Measurements from ENCODE around the gene IKZF2. TPM values are rescaled to one million over a fixed set of nuclear protein-coding genes. Genes with fewer than 3 reads are reported as not detected.

Gene IKZF2
- total and polyA plus RNA-seq, 2 experiments from 2014 or later: 2.6 to 10.1 TPM

- Histone ChIP-seq H3K79me2 (replicated peaks; ENCODE audit: insufficient read depth) (no peaks in the 10 kb centered on the region), H2AFZ (no peak overlapping the region), H3K4me3 (no peak overlapping the region), H3K27me3 (ENCODE audit: insufficient read depth) (no peaks in the 10 kb centered on the region), H3K9me2 (ENCODE audit: insufficient read depth) (no peaks in the 10 kb centered on the region), H3K27ac (ENCODE audit: low read depth) (no peak overlapping the region), H3K4me2 (no peak overlapping the region), H3K4me1 (ENCODE audit: insufficient read depth) (peaks cover 3% of the 10 kb centered on the region; the same call in 1 of the 2 replicates), H3F3A (replicated peaks; ENCODE audit: low read depth) (no peaks in the 10 kb centered on the region), H3K36me3 (ENCODE audit: insufficient read depth) (no peaks in the 10 kb centered on the region), H4K20me1 (replicated peaks; ENCODE audit: insufficient read depth) (no peaks in the 10 kb centered on the region)
- H3K27me3 Mint-ChIP-seq (ENCODE audit: insufficient read depth, low read depth, poor library complexity): no peaks in the 10 kb centered on the region
- no peaks in the 10 kb centered on the region for H3K9me3 Mint-ChIP-seq
- peaks cover 7% of the 10 kb centered on the region; the same call in 2 of the 3 replicates for H3K4me1 Mint-ChIP-seq
- ATAC-seq: no peak
- no peaks in the 10 kb centered on the region; the same call in 2 of the 3 replicates for H3K36me3 Mint-ChIP-seq (ENCODE audit: low read depth)
- H3K4me3 Mint-ChIP-seq: no peak overlapping the region
- TF ChIP-seq STAT1 (IDR thresholded peaks at IDR 0.05; ENCODE audit: unreplicated experiment) (no peak), ETS1 (IDR thresholded peaks at IDR 0.05) (no peak), ZNF114 (CRISPR knock-in tag; IDR thresholded peaks at IDR 0.05) (no peak), REST (IDR thresholded peaks at IDR 0.05; ENCODE audit: unreplicated experiment) (no peak), EZH2phosphoT487 (IDR thresholded peaks at IDR 0.05; ENCODE audit: unreplicated experiment) (no peak), CREB1 (CRISPR knock-in tag; IDR thresholded peaks at IDR 0.05; ENCODE audit: low read depth) (no peak), CTCF (conservative IDR thresholded peaks at IDR 0.05; ENCODE audit: low read depth in 2 of 2) (no peak), ZNF462 (CRISPR knock-in tag; IDR thresholded peaks at IDR 0.05) (no peak), JUNB (IDR thresholded peaks at IDR 0.05; ENCODE audit: unreplicated experiment) (no peak), EZH2 (IDR thresholded peaks at IDR 0.05; ENCODE audit: low read depth, unreplicated experiment) (no peak), ZNF331 (CRISPR knock-in tag; IDR thresholded peaks at IDR 0.05; ENCODE audit: low read depth) (no peak), POLR2AphosphoS5 (IDR thresholded peaks at IDR 0.05; ENCODE audit: low read depth) (no peak), NANOG (IDR thresholded peaks at IDR 0.05; ENCODE audit: borderline replicate concordance) (no peak)
- no peak overlapping the region for H3K27ac Mint-ChIP-seq
- DNase-seq (ENCODE audit: low spot score): no peak
Measured at GRCh38 chr2:213007290-213007838, 144.0 kb downstream of the IKZF2 start.
